Nephron (organoid): Measurements from ENCODE around the gene NOL4L.

Experiments used
- H3K27ac Mint-ChIP-seq, 3 experiments: 2 replicates each; pipeline ENCODE4 v1.8.0; 2020; ENCODE audit warnings: mixed read lengths in 3 of 3, mild to moderate bottlenecking in 2 of 3, moderate library complexity in 1 of 3
- H3K27me3 Mint-ChIP-seq: 2 replicates; pipeline ENCODE4 v1.8.0; 2021; ENCODE audit warnings: low read depth, mild to moderate bottlenecking, moderate library complexity, mixed read lengths
- H3K36me3 Mint-ChIP-seq: 2 replicates; pipeline ENCODE4 v1.8.0; 2020; ENCODE audit warnings: low read depth, mixed read lengths
- H3K4me1 Mint-ChIP-seq: 2 replicates; pipeline ENCODE4 v1.8.0; 2020; ENCODE audit warnings: mixed read lengths
- H3K4me3 Mint-ChIP-seq, 3 experiments: 2 replicates each; pipeline ENCODE4 v1.8.0; 2020; ENCODE audit warnings: mild to moderate bottlenecking in 3 of 3, mixed read lengths in 3 of 3, moderate library complexity in 2 of 3
- H3K9me3 Mint-ChIP-seq: 2 replicates; pipeline ENCODE4 v1.8.0; 2020; ENCODE audit warnings: mixed read lengths
- CTCF ChIP-seq, 3 experiments: fragments of 200-600 bp; sonication (generic); IDR thresholded peaks; one replicate each; pipeline ENCODE4 v1.5.0; 2021; ENCODE audit warnings: antibody characterized with exemption in 3 of 3; ENCODE audit not compliant: unreplicated experiment in 3 of 3

NOL4L gene

GRCh38 chr20:32538526-32538939 is 46.6 kb downstream of the NOL4L start:
- H3K27ac Mint-ChIP-seq: peak overlapping the region; percentile 32 to 77 (median 70)
- H3K4me1 Mint-ChIP-seq: peaks cover 56% of the 10 kb centered on the region
- peak overlapping the region; percentile 53 to 72 (median 69) for H3K4me3 Mint-ChIP-seq
- no peaks in the 10 kb centered on the region for H3K36me3 Mint-ChIP-seq
- H3K27me3 Mint-ChIP-seq: no peaks in the 10 kb centered on the region
- H3K9me3 Mint-ChIP-seq: no peaks in the 10 kb centered on the region
- no peak for TF ChIP-seq CTCF (IDR thresholded peaks at IDR 0.05; ENCODE audit: unreplicated experiment in 3 of 3)

GRCh38 chr20:32537657-32538525 is 47.2 kb downstream of the NOL4L start:
- no peak for TF ChIP-seq CTCF (IDR thresholded peaks at IDR 0.05; ENCODE audit: unreplicated experiment in 3 of 3)
- H3K4me3 Mint-ChIP-seq: peak overlapping the region; percentile 88 to 91 (median 90)
- H3K9me3 Mint-ChIP-seq: no peaks in the 10 kb centered on the region
- peak overlapping the region in 1 of 3 experiments; percentile 62 for H3K27ac Mint-ChIP-seq
- no peaks in the 10 kb centered on the region for H3K27me3 Mint-ChIP-seq
- no peaks in the 10 kb centered on the region for H3K36me3 Mint-ChIP-seq
- H3K4me1 Mint-ChIP-seq: peaks cover 55% of the 10 kb centered on the region

- peaks cover 48% of the 10 kb centered on the region for H3K4me1 Mint-ChIP-seq
- peak overlapping the region in 2 of 3 experiments; percentile 62 to 74 for H3K27ac Mint-ChIP-seq
- H3K4me3 Mint-ChIP-seq: peak overlapping the region; percentile 88 to 91 (median 90)
- H3K36me3 Mint-ChIP-seq: no peaks in the 10 kb centered on the region
- no peaks in the 10 kb centered on the region for H3K9me3 Mint-ChIP-seq
- no peaks in the 10 kb centered on the region for H3K27me3 Mint-ChIP-seq
- no peak for TF ChIP-seq CTCF (IDR thresholded peaks at IDR 0.05; ENCODE audit: unreplicated experiment in 3 of 3)
Measured at GRCh38 chr20:32536851-32537656, 48.1 kb downstream of the NOL4L start.

GRCh38 chr20:32535953-32536823 is 48.9 kb downstream of the NOL4L start:
- Mint-ChIP-seq H3K27me3 (no peaks in the 10 kb centered on the region), H3K9me3 (no peaks in the 10 kb centered on the region), H3K36me3 (no peaks in the 10 kb centered on the region), H3K27ac (no peak overlapping the region), H3K4me1 (peaks cover 42% of the 10 kb centered on the region), H3K4me3 (peak overlapping the region; percentile 57 to 77 (median 73))
- TF ChIP-seq CTCF (IDR thresholded peaks at IDR 0.05; ENCODE audit: unreplicated experiment in 3 of 3): no peak

- H3K4me1 Mint-ChIP-seq: peaks cover 35% of the 10 kb centered on the region
- H3K4me3 Mint-ChIP-seq: peak overlapping the region; percentile 57 to 77 (median 66)
- peak overlapping the region in 2 of 3 experiments; percentile 43 for H3K27ac Mint-ChIP-seq
- H3K36me3 Mint-ChIP-seq: no peaks in the 10 kb centered on the region
- no peaks in the 10 kb centered on the region for H3K9me3 Mint-ChIP-seq
- TF ChIP-seq CTCF (IDR thresholded peaks at IDR 0.05; ENCODE audit: unreplicated experiment in 3 of 3): no peak
- no peaks in the 10 kb centered on the region for H3K27me3 Mint-ChIP-seq
Measured at GRCh38 chr20:32535316-32535952, 49.7 kb downstream of the NOL4L start.
